GM23248 (cell line): ENCODE results near the gene ADCY1. TPM values are rescaled to one million over a fixed set of nuclear protein-coding genes. Genes with fewer than 3 reads are reported as not detected.

ENCODE experiments used
- DNase-seq: peaks from one replicate; pipeline ENCODE4 v3.0.0-alpha.2; 2015
- H2AFZ ChIP-seq: fragments of 200-600 bp; sonication (generic); 2 replicates; pipeline ENCODE4 v1.6.1; 2016; ENCODE audit warnings: antibody characterized with exemption
- H3F3A ChIP-seq: fragments of 200-600 bp; sonication (generic); 2 replicates; pipeline ENCODE4 v1.6.1; 2016; ENCODE audit warnings: mild to moderate bottlenecking, antibody characterized with exemption, mixed run types; ENCODE audit not compliant: insufficient read depth
- H3K27ac ChIP-seq: fragments of 200-600 bp; sonication (generic); 2 replicates; pipeline ENCODE4 v1.5.1; 2016; ENCODE audit warnings: mild to moderate bottlenecking
- H3K27me3 ChIP-seq: fragments of 200-600 bp; sonication (generic); replicated peaks from 2 replicates; pipeline ENCODE4 v1.6.1; 2016; ENCODE audit warnings: mild to moderate bottlenecking; ENCODE audit not compliant: insufficient read depth
- H3K36me3 ChIP-seq: fragments of 200-600 bp; sonication (generic); 2 replicates; pipeline ENCODE4 v1.6.1; 2016; ENCODE audit warnings: low read depth, mild to moderate bottlenecking
- H3K4me1 ChIP-seq: fragments of 200-600 bp; sonication (generic); 2 replicates; pipeline ENCODE4 v1.6.1; 2016; ENCODE audit warnings: mild to moderate bottlenecking; ENCODE audit not compliant: insufficient read depth
- H3K4me2 ChIP-seq: fragments of 200-600 bp; sonication (generic); one replicate; pipeline ENCODE4 v1.6.1; 2016; ENCODE audit warnings: mild to moderate bottlenecking; ENCODE audit not compliant: unreplicated experiment
- H3K4me3 ChIP-seq: fragments of 200-600 bp; sonication (generic); 2 replicates; pipeline ENCODE4 v1.5.1; 2016; ENCODE audit warnings: mild to moderate bottlenecking
- H3K79me2 ChIP-seq: fragments of 200-600 bp; sonication (generic); 2 replicates; pipeline ENCODE4 v1.6.1; 2016; ENCODE audit warnings: mild to moderate bottlenecking; ENCODE audit not compliant: insufficient read depth
- H3K9ac ChIP-seq: fragments of 200-600 bp; sonication (generic); 2 replicates; pipeline ENCODE4 v1.6.1; 2016; ENCODE audit warnings: mild to moderate bottlenecking
- H3K9me2 ChIP-seq: fragments of 200-600 bp; sonication (generic); 2 replicates; pipeline ENCODE4 v1.6.1; 2016; ENCODE audit warnings: mixed run types, mild to moderate bottlenecking, moderate library complexity; ENCODE audit not compliant: insufficient read depth
- H3K9me3 ChIP-seq: fragments of 200-600 bp; sonication (generic); one replicate; pipeline ENCODE4 v1.6.1; 2017; ENCODE audit warnings: low read depth
- H4K20me1 ChIP-seq: fragments of 200-600 bp; sonication (generic); 2 replicates; pipeline ENCODE4 v1.6.0; 2016; ENCODE audit not compliant: insufficient read depth
- EZH2 ChIP-seq: fragments of 200-600 bp; sonication (generic); IDR thresholded peaks from 2 replicates; pipeline ENCODE4 v1.6.1; 2018; ENCODE audit warnings: antibody characterized with exemption, mild to moderate bottlenecking; ENCODE audit not compliant: insufficient read depth, poor library complexity, severe bottlenecking
- EZH2phosphoT487 ChIP-seq: fragments of 200-600 bp; sonication (generic); IDR thresholded peaks from 2 replicates; pipeline ENCODE4 v1.6.1; 2018; ENCODE audit warnings: antibody characterized with exemption, moderate library complexity, mild to moderate bottlenecking, low read depth; ENCODE audit not compliant: insufficient read depth
- WGBS, 2 experiments: methylation state at CpG; one replicate each; pipeline ENCODE4 v1.1.6; 2015 to 2017; ENCODE audit warnings: low lambda C conversion rate in 2 of 2, low coverage in 1 of 2; ENCODE audit errors: missing lambda C conversion rate in 2 of 2; 5-methylcytosine and 5-hydroxymethylcytosine counted together
- in situ Hi-C: fragments of 300-500 bp; cut with MboI; formaldehyde crosslinking; loops from 2 replicates; pipeline ENCODE4 v1.15.0; 2020
- polyA plus RNA-seq: library from polyadenylated mRNA; unstranded; fragments of >200 nt; fragmentation: Nextera tagmentation; extraction: Ambion mirVana; gene quantifications from 2 replicates; pipeline ENCODE4 v1.2.1, GENCODE V29; 2016
- total RNA-seq: library from RNA; depleted of rRNA; stranded (reverse); fragments of >200 nt; shearing (Covaris generic); gene quantifications from 2 replicates; pipeline ENCODE4 v1.2.3, GENCODE V29; 2014

The ADCY1 gene
- total and polyA plus RNA-seq, 2 experiments from 2014 or later, result 0.11 TPM; not detected in 1

DNA sequence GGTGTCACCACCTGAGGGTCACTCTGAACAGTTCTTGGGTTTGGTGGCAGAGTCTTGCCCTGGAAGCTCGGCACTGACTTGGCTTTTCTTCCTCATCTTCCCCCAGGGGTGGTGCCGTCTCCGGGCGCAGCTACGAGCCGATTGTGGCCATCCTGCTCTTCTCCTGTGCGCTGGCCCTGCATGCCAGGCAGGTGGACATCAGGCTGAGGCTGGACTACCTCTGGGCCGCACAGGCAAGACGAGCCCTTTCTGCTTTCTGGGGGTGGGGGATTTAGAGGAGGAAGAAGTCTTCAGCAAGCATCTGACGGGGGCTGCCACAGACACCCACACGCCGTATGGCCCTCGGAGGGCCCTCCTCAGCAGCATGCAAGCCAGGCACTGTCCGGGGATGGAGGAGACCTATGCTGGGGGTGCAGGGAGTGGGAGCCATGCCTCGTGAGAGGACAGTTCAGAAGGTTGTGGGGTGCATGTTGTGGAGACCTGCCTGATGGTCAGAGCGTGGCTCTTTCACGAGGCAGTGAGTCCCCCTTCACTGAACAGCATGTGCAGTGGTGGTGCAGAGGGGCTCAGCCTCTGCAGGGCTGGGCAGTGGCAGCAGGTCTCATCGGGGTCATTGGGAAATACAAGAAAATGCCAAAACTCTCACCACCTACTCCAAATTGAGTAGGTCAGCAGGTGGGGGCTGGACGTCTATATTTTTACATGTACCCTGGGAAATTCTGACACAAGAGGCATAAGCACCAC lies 112.4 kb downstream of the ADCY1 start:
- no peak for TF ChIP-seq EZH2phosphoT487
- TF ChIP-seq EZH2, result no peak
- peaks cover 10% of the 10 kb centered on the region for H3K4me1 ChIP-seq
- H3K9me2 ChIP-seq, result no peaks in the 10 kb centered on the region
- no peak for DNase-seq
- H3K27me3 ChIP-seq, result no peaks in the 10 kb centered on the region
- no peaks in the 10 kb centered on the region for H3K79me2 ChIP-seq
- H3K27ac ChIP-seq, result no peak overlapping the region
- H3K36me3 ChIP-seq, result no peaks in the 10 kb centered on the region
- H4K20me1 ChIP-seq, result no peaks in the 10 kb centered on the region
- no peak overlapping the region for H3K4me2 ChIP-seq
- no peaks in the 10 kb centered on the region for H3K9me3 ChIP-seq
- no peak overlapping the region for H3K9ac ChIP-seq
- in situ Hi-C loops, result no loop called here
- no peaks in the 10 kb centered on the region for H3F3A ChIP-seq
- no peak overlapping the region for H2AFZ ChIP-seq
- no peak overlapping the region for H3K4me3 ChIP-seq
- WGBS, 2 experiments, result 76 to 86% methylated on average over 17 to 19 of the region's 19 CpGs

DNA sequence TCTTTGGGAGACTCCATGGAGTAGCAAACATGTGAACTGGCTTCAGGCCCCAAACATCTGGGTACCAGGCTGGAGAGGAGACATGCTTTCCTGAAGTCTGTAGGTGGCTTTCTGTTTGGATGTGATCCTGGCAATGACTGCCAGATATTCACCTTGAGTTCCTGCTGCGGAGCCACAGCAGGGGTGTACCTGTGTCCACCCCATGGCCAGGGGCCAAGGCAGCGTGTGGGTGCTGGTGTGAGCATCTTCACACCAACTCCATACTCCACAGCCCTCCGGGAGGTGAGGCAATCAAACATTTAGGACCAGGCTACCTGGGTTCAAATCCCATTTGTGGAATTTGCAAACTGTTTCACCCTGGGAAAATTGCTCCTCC lies 113.0 kb downstream of the ADCY1 start:
- Histone ChIP-seq H3K36me3 (no peaks in the 10 kb centered on the region), H3K9me3 (no peaks in the 10 kb centered on the region), H3K4me3 (no peak overlapping the region), H3K9me2 (no peaks in the 10 kb centered on the region), H3K27ac (no peak overlapping the region), H3K4me2 (no peak overlapping the region), H3K9ac (no peak overlapping the region), H3F3A (no peaks in the 10 kb centered on the region), H3K27me3 (no peaks in the 10 kb centered on the region), H3K4me1 (peaks cover 10% of the 10 kb centered on the region), H3K79me2 (no peaks in the 10 kb centered on the region), H4K20me1 (no peaks in the 10 kb centered on the region), H2AFZ (no peak overlapping the region)
- no peak for DNase-seq
- no peak for TF ChIP-seq EZH2
- TF ChIP-seq EZH2phosphoT487, result no peak
- 72 to 74% methylated on average over 3 of the region's 3 CpGs for WGBS, 2 experiments
- in situ Hi-C loops, result no loop called here

DNA sequence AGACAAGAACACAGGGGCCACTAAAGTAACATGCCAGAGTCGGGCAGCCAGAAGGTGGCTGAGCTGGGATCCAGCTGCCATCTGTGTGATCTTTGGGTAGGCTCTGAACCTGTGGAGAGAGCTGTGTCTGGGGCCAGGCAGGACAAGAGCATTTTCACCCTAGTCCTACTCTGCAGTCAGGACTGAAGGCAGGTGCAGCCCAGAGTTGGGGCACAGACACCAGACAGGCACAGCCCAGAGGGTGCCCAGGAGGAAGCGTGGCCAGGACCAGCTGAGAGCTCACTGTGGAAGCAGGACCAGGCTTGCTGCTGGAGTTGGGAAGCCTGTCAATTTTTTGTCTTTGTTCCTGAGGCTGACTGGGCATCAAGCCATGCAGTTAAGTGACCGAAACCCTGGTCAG lies 113.6 kb downstream of the ADCY1 start:
- peaks cover 10% of the 10 kb centered on the region for H3K4me1 ChIP-seq

DNA sequence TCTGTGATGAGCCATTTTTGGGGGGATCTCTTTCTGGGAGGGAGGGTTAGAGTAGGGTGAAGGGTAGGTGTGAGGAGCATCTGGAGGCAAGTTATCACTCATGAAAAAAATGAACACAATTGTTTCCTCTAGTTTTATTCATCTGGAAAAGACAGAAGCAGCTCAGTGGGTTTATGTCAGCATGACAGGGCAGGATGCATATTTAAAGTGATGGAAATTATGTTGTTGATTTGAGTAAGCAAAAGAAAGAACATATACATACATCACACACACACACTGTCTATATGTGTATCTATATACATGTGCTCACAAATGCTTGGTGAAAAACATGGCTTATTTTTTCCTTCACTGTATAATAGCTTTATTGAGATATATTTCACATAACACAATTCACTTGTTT lies 114.2 kb downstream of the ADCY1 start:
- no peak for TF ChIP-seq EZH2phosphoT487
- no peak for TF ChIP-seq EZH2
- Histone ChIP-seq H3K27me3 (no peaks in the 10 kb centered on the region), H4K20me1 (no peaks in the 10 kb centered on the region), H3K9ac (no peak overlapping the region), H3K4me1 (peaks cover 10% of the 10 kb centered on the region), H3K4me2 (no peak overlapping the region), H3F3A (no peaks in the 10 kb centered on the region), H3K9me2 (no peaks in the 10 kb centered on the region), H2AFZ (no peak overlapping the region), H3K4me3 (no peak overlapping the region), H3K27ac (no peak overlapping the region), H3K9me3 (no peaks in the 10 kb centered on the region), H3K36me3 (no peaks in the 10 kb centered on the region), H3K79me2 (no peaks in the 10 kb centered on the region)
- DNase-seq, result no peak
- in situ Hi-C loops, result no loop called here

More for the DNA sequence above, 113.6 kb downstream of the ADCY1 start:
- no peaks in the 10 kb centered on the region for H3K79me2 ChIP-seq
- no peak overlapping the region for H3K4me2 ChIP-seq
- no peak overlapping the region for H3K4me3 ChIP-seq
- H4K20me1 ChIP-seq, result no peaks in the 10 kb centered on the region
- H3K27me3 ChIP-seq, result no peaks in the 10 kb centered on the region
- H3F3A ChIP-seq, result no peaks in the 10 kb centered on the region
- TF ChIP-seq EZH2 (no peak), EZH2phosphoT487 (no peak)
- H3K9ac ChIP-seq, result no peak overlapping the region
- H3K9me3 ChIP-seq, result no peaks in the 10 kb centered on the region
- H3K27ac ChIP-seq, result no peak overlapping the region
- no peak overlapping the region for H2AFZ ChIP-seq
- in situ Hi-C loops, result no loop called here
- 87 to 89% methylated on average over 3 of the region's 3 CpGs for WGBS, 2 experiments
- H3K9me2 ChIP-seq, result no peaks in the 10 kb centered on the region
- H3K36me3 ChIP-seq, result no peaks in the 10 kb centered on the region
- DNase-seq, result no peak
